Body of pancreas (tissue), 4 donors: ENCODE data around the gene PLD6.

ENCODE experiments used
- CTCF ChIP-seq, 7 experiments: fragments of 450-650 bp in 4 of 7; fragments of 200-600 bp in 3 of 7; sonication (generic) in 3 of 7; IDR thresholded peaks; one replicate each; pipeline ENCODE4 v1.5.1; 2016 to 2019; ENCODE audit warnings: antibody characterized with exemption in 7 of 7
- POLR2A ChIP-seq, 3 donors: fragments of 450-650 bp; IDR thresholded peaks; one replicate each; pipeline ENCODE4 v1.6.1; 2016; ENCODE audit warnings: antibody characterized with exemption in 3 of 3, mild to moderate bottlenecking in 2 of 3

DNA sequence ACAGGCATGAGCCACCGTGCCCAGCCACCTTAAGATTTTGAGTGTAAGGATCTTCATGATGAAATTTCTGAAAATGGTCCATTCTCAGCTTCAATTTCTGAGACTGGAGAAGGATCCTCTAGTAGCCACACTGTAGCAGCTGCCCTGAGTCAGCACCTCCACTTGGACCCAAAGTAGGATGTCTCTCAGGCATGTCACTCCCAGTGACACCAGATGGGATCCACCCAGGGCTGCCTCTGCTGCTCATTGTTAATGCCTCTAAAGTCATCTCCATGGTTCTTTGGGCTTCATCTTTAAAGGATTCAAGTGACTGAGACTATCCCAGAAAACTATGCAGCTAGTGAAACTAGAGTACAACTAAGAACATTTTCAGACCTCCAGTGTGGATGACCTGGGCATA is 7.9 kb downstream of the PLD6 start:
- TF ChIP-seq CTCF (IDR thresholded peaks at IDR 0.05) (no peak), POLR2A (IDR thresholded peaks at IDR 0.05) (no peak)
